Mesenchymal stem cell (in vitro differentiated cells and primary cell): ENCODE data around the gene SMIM13.

Experiments
- DNase-seq: peaks from one replicate; pipeline ENCODE4 v3.0.0-alpha.2; 2013
- H2AFZ ChIP-seq: one replicate; pipeline ENCODE4 v1.6.1; 2013; ENCODE audit warnings: low read depth, mild to moderate bottlenecking, control low read depth, inconsistent platforms, low read length, moderate library complexity
- H2AK5ac ChIP-seq: 2 replicates; pipeline ENCODE4 v1.6.1; 2013; ENCODE audit warnings: low read length, moderate library complexity, mild to moderate bottlenecking, inconsistent platforms; ENCODE audit not compliant: severe bottlenecking
- H2BK120ac ChIP-seq: one replicate; pipeline ENCODE4 v1.6.1; 2013; ENCODE audit warnings: low read depth, mild to moderate bottlenecking, inconsistent platforms, low read length, moderate library complexity
- H2BK12ac ChIP-seq, 2 experiments: one replicate each; pipeline ENCODE4 v1.6.1; 2013; ENCODE audit warnings: inconsistent platforms in 2 of 2, low read length in 2 of 2, mild to moderate bottlenecking in 2 of 2, moderate library complexity in 2 of 2, control low read depth in 1 of 2
- H2BK15ac ChIP-seq: one replicate; pipeline ENCODE4 v1.6.1; 2013; ENCODE audit warnings: mild to moderate bottlenecking, low read depth, inconsistent platforms; ENCODE audit not compliant: poor library complexity, severe bottlenecking
- H2BK5ac ChIP-seq: 2 replicates; pipeline ENCODE4 v1.6.1; 2013; ENCODE audit warnings: low read depth, mild to moderate bottlenecking, low read length, control low read depth, inconsistent platforms; ENCODE audit not compliant: poor library complexity, severe bottlenecking
- H3K14ac ChIP-seq, 2 experiments: one replicate each; pipeline ENCODE4 v1.6.1; 2013; ENCODE audit warnings: inconsistent platforms in 2 of 2, low read length in 2 of 2, control low read depth in 1 of 2, mild to moderate bottlenecking in 1 of 2, moderate library complexity in 1 of 2
- H3K18ac ChIP-seq, 2 experiments: one replicate each; pipeline ENCODE4 v1.6.1; 2013; ENCODE audit warnings: inconsistent platforms in 2 of 2, low read length in 2 of 2, control low read depth in 1 of 2, low read depth in 1 of 2, mild to moderate bottlenecking in 1 of 2
- H3K23ac ChIP-seq, 2 experiments: one replicate each; pipeline ENCODE4 v1.6.1; 2013; ENCODE audit warnings: inconsistent platforms in 2 of 2, low read length in 2 of 2, mild to moderate bottlenecking in 2 of 2, moderate library complexity in 2 of 2, control low read depth in 1 of 2
- H3K27ac ChIP-seq: 2 replicates; pipeline ENCODE4 v1.5.1; 2013; ENCODE audit warnings: mild to moderate bottlenecking, moderate library complexity, low read length, control low read depth, inconsistent platforms; ENCODE audit not compliant: poor library complexity, severe bottlenecking
- H3K27me3 ChIP-seq, 2 experiments: 2 replicates each; pipeline versions ENCODE4 v1.6.1 to v1.7.0; 2013; ENCODE audit warnings: low read length in 2 of 2, mild to moderate bottlenecking in 2 of 2, moderate library complexity in 2 of 2, control low read depth in 1 of 2, inconsistent platforms in 1 of 2; ENCODE audit not compliant: control insufficient read depth in 1 of 2, insufficient read depth in 1 of 2
- H3K36me3 ChIP-seq, 2 experiments: 2 replicates each; pipeline versions ENCODE4 v1.6.1 to v1.7.0; 2013; ENCODE audit warnings: low read length in 2 of 2, control low read depth in 1 of 2, inconsistent platforms in 1 of 2, low read depth in 1 of 2, mild to moderate bottlenecking in 1 of 2; ENCODE audit not compliant: insufficient read depth in 2 of 2, control insufficient read depth in 1 of 2
- H3K4ac ChIP-seq, 2 experiments: one replicate each; pipeline ENCODE4 v1.6.1; 2013; ENCODE audit warnings: inconsistent platforms in 2 of 2, low read length in 2 of 2, mild to moderate bottlenecking in 2 of 2, moderate library complexity in 2 of 2, control low read depth in 1 of 2, low read depth in 1 of 2
- H3K4me1 ChIP-seq: 2 replicates; pipeline ENCODE4 v1.6.1; 2013; ENCODE audit warnings: low read depth, low read length, control low read depth; ENCODE audit not compliant: control insufficient read depth, insufficient read depth
- H3K4me2 ChIP-seq: 2 replicates; pipeline ENCODE4 v1.6.1; 2013; ENCODE audit warnings: low read length, mild to moderate bottlenecking, inconsistent platforms; ENCODE audit not compliant: poor library complexity, severe bottlenecking
- H3K4me3 ChIP-seq, 2 experiments: 2 replicates each; pipeline versions ENCODE4 v1.5.1 to v1.7.0; 2013; ENCODE audit warnings: low read length in 2 of 2, mild to moderate bottlenecking in 2 of 2, control low read depth in 1 of 2, low read depth in 1 of 2; ENCODE audit not compliant: insufficient read depth in 1 of 2
- H3K79me1 ChIP-seq: replicated peaks from 2 replicates; pipeline ENCODE4 v1.6.1; 2013; ENCODE audit warnings: mild to moderate bottlenecking, control low read depth, low read length, inconsistent platforms; ENCODE audit not compliant: poor library complexity, severe bottlenecking
- H3K9ac ChIP-seq: 2 replicates; pipeline ENCODE4 v1.7.0; 2013; ENCODE audit warnings: mild to moderate bottlenecking, low read length, moderate library complexity
- H3K9me3 ChIP-seq: 2 replicates; pipeline ENCODE4 v1.7.0; 2013; ENCODE audit warnings: mild to moderate bottlenecking, low read length; ENCODE audit not compliant: control insufficient read depth
- H4K8ac ChIP-seq: one replicate; pipeline ENCODE4 v1.6.1; 2013; ENCODE audit warnings: inconsistent platforms, mild to moderate bottlenecking, low read length, moderate library complexity
- H4K91ac ChIP-seq: one replicate; pipeline ENCODE4 v1.6.1; 2013; ENCODE audit warnings: mild to moderate bottlenecking, low read length, inconsistent platforms
- WGBS: methylation state at CpG from one replicate; pipeline ENCODE4 v1.1.7; 2013; ENCODE audit warnings: mixed read lengths; 5-methylcytosine and 5-hydroxymethylcytosine counted together

Gene SMIM13

DNA sequence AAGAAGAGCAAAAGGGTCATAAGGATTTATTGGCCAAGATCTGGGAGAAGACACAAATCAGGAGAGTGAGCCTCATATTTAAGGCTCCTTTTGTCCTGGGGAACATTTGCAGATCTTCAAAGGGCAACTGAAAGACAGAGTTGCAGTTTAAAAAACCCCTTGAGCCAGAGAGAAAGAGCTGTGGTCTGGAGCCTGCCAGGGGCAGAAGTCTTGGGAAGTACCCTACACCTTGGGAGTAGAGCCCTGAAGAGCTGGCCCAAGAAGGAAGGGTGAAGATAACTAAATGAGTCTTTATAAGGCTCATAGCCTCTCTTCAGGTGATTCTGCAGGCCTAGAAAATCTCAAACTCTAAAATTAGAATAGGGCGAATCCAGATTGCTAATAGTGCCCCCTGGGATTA is 57.9 kb downstream of the SMIM13 start:
- Histone ChIP-seq H3K4me3 (no peak overlapping the region), H3K9me3 (no peaks in the 10 kb centered on the region), H3K23ac (no peak overlapping the region), H2BK5ac (no peak overlapping the region), H4K91ac (no peak overlapping the region), H3K9ac (no peak overlapping the region), H4K8ac (no peak overlapping the region), H3K79me1 (no peaks in the 10 kb centered on the region), H3K18ac (no peak overlapping the region), H3K4ac (no peak overlapping the region), H2BK12ac (no peak overlapping the region), H3K27ac (no peak overlapping the region), H2BK120ac (no peak overlapping the region), H2BK15ac (no peak overlapping the region), H3K4me1 (no peaks in the 10 kb centered on the region), H3K14ac (no peak overlapping the region), H3K4me2 (no peak overlapping the region), H2AFZ (no peak overlapping the region), H2AK5ac (no peak overlapping the region), H3K27me3 (no peaks in the 10 kb centered on the region), H3K36me3 (no peaks in the 10 kb centered on the region)
- WGBS, result 96% methylated on average over 1 of the region's 1 CpG
- no peak for DNase-seq

DNA sequence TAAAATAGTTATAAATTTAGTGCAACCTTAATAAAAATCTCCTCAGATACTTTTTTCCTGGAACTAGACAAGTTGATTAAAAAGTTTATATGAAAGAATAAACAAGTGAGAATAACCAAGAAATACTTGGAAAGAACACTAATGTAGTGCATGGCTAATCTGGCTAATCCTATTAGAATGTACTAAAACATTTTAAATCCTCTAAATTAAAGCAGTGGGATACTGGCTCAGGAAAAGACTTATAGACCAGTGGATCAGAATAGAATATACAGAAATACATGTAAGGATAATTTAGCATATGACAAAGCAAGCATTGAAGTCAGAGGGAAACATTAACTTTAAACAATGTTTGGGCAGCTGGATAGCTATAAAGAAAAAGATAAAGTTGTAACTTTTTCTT is 58.9 kb downstream of the SMIM13 start:
- H4K91ac ChIP-seq, result no peak overlapping the region
- no peak overlapping the region for H3K4me3 ChIP-seq
- no peak overlapping the region for H3K9ac ChIP-seq
- no peaks in the 10 kb centered on the region for H3K36me3 ChIP-seq
- no peaks in the 10 kb centered on the region for H3K9me3 ChIP-seq
- no peak overlapping the region for H3K4ac ChIP-seq
- no peak overlapping the region for H3K27ac ChIP-seq
- H3K4me2 ChIP-seq, result no peak overlapping the region
- H2BK5ac ChIP-seq, result no peak overlapping the region
- no peak overlapping the region for H4K8ac ChIP-seq
- no peaks in the 10 kb centered on the region for H3K27me3 ChIP-seq
- no peaks in the 10 kb centered on the region for H3K79me1 ChIP-seq
- H3K4me1 ChIP-seq, result no peaks in the 10 kb centered on the region
- H2BK12ac ChIP-seq, result no peak overlapping the region
- H2BK15ac ChIP-seq, result no peak overlapping the region
- H3K18ac ChIP-seq, result no peak overlapping the region
- no peak for DNase-seq
- H3K23ac ChIP-seq, result no peak overlapping the region
- no peak overlapping the region for H3K14ac ChIP-seq
- no peak overlapping the region for H2AFZ ChIP-seq
- no peak overlapping the region for H2AK5ac ChIP-seq
- no peak overlapping the region for H2BK120ac ChIP-seq

DNA sequence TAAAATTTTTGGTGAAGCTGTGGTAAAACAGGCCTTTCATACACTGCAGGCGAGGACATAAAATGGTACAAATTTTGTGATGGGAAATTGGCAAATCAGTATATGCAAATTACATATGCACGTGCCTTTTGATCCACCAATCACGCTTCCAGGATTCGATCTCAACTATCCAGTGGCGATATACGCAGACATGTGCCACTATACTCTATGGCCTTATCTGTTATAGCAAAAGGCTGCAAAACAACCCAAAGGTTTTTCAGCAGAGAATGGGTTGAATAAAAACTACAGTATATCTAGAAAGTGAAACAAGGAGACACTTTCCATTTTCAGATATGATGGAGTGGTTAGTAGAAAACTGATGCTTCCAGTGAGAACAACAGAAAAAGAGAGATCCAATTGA is 59.8 kb downstream of the SMIM13 start:
- H3K14ac ChIP-seq, result no peak overlapping the region
- H2AFZ ChIP-seq, result no peak overlapping the region
- no peak overlapping the region for H3K9ac ChIP-seq
- no peak overlapping the region for H3K27ac ChIP-seq
- no peaks in the 10 kb centered on the region for H3K36me3 ChIP-seq
- H2BK15ac ChIP-seq, result no peak overlapping the region
- H3K79me1 ChIP-seq, result no peaks in the 10 kb centered on the region
- DNase-seq, result no peak
- H2BK120ac ChIP-seq, result no peak overlapping the region
- no peak overlapping the region for H3K4me3 ChIP-seq
- no peak overlapping the region for H3K23ac ChIP-seq
- no peak overlapping the region for H3K18ac ChIP-seq
- no peaks in the 10 kb centered on the region for H3K27me3 ChIP-seq
- H4K8ac ChIP-seq, result no peak overlapping the region
- no peak overlapping the region for H2AK5ac ChIP-seq
- H4K91ac ChIP-seq, result no peak overlapping the region
- H3K4ac ChIP-seq, result no peak overlapping the region
- H3K9me3 ChIP-seq, result no peaks in the 10 kb centered on the region
- H2BK5ac ChIP-seq, result no peak overlapping the region
- 92% methylated on average over 6 of the region's 6 CpGs for WGBS
- no peaks in the 10 kb centered on the region for H3K4me1 ChIP-seq
- no peak overlapping the region for H2BK12ac ChIP-seq
- no peak overlapping the region for H3K4me2 ChIP-seq

DNA sequence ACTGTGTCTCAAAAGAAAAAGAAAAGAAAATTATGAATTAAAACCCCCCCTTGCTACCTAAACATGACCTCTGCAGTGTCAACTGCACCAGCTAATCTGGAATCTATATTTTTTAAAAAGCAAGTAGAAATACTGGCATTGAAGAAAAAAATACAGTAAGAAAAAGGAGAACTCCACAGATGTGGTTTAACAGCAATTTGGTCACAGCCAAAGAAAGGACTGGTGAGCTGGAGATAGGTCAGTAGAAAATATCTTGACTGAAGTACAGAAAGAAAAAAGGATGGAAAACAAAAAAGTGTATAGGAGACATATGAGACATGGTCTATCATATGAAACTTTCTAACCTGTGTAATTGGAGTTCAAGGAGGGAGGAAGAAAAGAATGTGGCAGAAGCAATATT is 62.0 kb downstream of the SMIM13 start:
- Histone ChIP-seq H2BK15ac (no peak overlapping the region), H2BK12ac (no peak overlapping the region), H3K23ac (no peak overlapping the region), H3K79me1 (no peaks in the 10 kb centered on the region), H2AK5ac (no peak overlapping the region), H3K18ac (no peak overlapping the region), H3K36me3 (no peaks in the 10 kb centered on the region), H2BK120ac (no peak overlapping the region), H3K4me1 (no peaks in the 10 kb centered on the region), H3K27ac (no peak overlapping the region), H4K8ac (no peak overlapping the region), H3K4me3 (no peak overlapping the region), H3K9ac (no peak overlapping the region), H3K14ac (no peak overlapping the region), H3K4me2 (no peak overlapping the region), H3K9me3 (no peaks in the 10 kb centered on the region), H3K4ac (no peak overlapping the region), H3K27me3 (no peaks in the 10 kb centered on the region), H4K91ac (no peak overlapping the region), H2AFZ (no peak overlapping the region), H2BK5ac (no peak overlapping the region)
- DNase-seq, result no peak
